Measurements from ENCODE around the gene PHF2. TPM values are rescaled to one million over a fixed set of nuclear protein-coding genes. Genes with fewer than 3 reads are reported as not detected.
A peak's percentile ranks its signal among the peaks of the same experiment; 100 is the strongest.

PHF2 gene
- total RNA-seq, 1 donor from 2014 or later: 28.7 TPM

- intact Hi-C loops (cut with DNase I): loop anchor here (1.0 kb wide), 1 partner anchor 12 kb away; no protein-coding TSS in a partner anchor
- DNase-seq (ENCODE audit: missing footprints) (no peak), ATAC-seq (no peak)
Measured at GRCh38 chr9:93595461-93595860, 19.1 kb downstream of the PHF2 start.

- intact Hi-C loops (cut with DNase I): loop anchor here (1.0 kb wide), 1 partner anchor 11 kb away; no protein-coding TSS in a partner anchor
- DNase-seq (ENCODE audit: missing footprints) (no peak), ATAC-seq (no peak)
Measured at GRCh38 chr9:93595861-93596365, 19.5 kb downstream of the PHF2 start.

GRCh38 chr9:93596399-93596798 is 20.0 kb downstream of the PHF2 start:
- no peak for ATAC-seq
- DNase-seq (ENCODE audit: missing footprints): no peak
- intact Hi-C loops (cut with DNase I): no loop called here

DNA sequence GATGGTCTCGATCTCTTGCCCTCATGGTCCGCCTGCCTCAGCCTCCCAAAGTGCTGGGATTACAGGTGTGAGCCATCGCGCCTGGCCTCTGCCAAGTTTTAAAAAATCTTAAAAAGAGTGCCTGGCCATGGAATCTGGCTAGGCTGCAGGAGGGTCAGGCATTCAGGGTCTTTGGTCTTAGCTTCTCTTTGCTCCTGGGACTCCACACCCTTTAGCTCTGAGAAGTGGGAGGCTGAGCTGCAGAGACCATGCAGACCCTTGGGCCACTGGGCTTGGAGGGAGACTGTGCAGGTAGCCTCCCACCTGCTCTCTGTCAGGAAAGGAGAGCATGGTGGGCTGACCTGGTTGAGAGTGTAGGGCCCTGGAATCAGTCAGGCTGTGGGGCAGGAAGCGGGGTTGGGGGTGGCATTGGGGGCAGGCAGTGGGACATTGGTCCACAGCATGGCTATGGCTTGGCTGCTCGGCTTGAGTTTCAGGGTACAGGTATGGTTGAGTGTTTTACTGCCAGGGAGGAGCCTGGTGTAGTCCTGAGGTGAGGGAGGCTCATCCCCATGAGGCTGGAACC is 20.8 kb downstream of the PHF2 start:
- intact Hi-C loops (cut with DNase I): no loop called here

DNA sequence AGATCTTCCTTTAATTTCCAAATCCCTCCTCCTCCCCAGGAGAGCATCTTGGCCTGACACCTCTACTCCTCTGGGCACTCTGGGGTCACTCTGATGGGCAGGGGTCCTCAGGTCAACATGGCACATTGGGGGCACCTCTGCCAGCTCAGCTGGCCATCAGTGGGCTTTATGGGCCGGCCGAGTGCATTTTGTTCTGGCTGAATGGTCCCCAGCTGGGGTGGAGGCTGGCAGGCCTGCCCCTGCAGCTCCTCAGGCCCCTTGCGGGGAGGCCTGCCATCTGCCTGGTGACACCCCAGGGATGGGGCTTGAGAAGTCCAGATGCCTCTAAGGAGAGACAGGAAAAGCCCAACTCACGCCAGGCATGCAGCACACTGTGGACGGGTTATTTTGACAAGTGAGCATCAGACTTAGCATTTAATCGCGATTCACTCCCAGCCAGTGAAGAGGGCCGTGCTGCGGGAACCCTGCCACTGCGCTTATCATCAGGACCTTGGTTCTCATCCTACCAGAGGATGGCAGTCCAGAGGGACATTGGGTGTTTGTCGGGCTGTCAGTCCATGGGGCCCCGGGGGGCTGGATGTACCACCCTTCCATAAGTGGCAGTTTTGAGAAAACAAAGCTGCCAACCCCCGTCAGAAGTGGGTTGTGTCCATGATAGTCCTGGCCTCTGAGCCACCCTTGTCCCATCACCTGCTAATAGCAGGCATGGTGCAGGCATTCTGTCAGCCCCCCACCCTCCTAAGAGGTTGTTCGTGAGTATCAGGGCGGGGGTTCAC is 21.7 kb downstream of the PHF2 start:
- no peak for ATAC-seq
- no peak for DNase-seq (ENCODE audit: missing footprints)
- intact Hi-C loops (cut with DNase I): no loop called here

More for the DNA sequence above, 20.8 kb downstream of the PHF2 start:
- DNase-seq (ENCODE audit: missing footprints) (no peak), ATAC-seq (no peak)

DNA sequence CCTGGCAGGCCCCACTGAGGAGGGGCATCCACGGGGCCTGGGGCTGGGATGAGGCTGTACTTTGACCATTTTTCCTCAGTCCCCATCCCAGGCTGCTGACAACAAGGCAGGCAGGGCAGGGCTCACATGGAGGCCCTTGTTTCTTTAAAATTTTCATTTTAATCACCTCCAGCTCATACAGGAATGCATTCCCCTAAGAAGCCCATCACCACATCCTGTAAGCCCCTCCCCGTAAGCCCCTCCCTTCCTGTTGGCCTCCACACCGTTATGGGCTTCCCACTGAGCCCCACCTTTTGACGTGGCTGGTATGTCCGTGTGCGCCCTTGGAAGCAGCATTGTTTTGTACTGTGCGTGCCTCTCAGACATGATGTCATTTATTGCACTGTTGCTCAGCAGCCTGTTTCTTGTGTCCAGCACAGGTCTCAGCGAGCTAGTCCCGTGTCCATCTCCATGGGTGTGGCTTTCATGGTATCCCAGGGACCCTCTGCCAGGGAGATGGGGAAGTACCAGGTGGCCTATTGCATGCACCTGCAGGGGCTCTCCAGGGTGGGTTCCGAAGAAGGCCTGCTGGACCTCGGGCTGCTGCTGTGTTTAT is 22.4 kb downstream of the PHF2 start:
- no peak for ATAC-seq
- intact Hi-C loops (cut with DNase I): no loop called here
- DNase-seq (ENCODE audit: missing footprints): no peak

- DNase-seq (ENCODE audit: missing footprints) (no peak), ATAC-seq (no peak)
- intact Hi-C loops (cut with DNase I): no loop called here
Measured at GRCh38 chr9:93599571-93600403, 23.4 kb downstream of the PHF2 start.

DNA sequence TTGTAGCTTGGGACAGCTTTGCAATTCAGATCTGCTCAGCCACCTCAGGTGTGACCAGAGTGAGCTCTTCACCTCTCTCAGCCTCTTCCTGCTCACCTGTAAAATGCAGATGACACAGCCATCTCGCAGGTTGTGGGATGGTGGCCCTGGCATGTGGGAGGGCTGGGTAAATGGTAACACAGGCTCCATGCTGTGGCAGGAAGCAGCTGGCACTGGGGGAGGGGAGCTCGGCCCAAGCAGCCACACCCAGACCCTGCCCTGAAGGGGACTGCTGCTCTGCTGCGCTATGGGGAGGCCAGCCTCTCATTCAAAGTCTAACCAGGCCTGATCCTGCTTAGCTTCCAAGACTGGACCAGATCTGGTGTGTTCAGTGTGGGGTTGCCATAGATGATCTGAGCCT is 24.1 kb downstream of the PHF2 start:
- DNase-seq (ENCODE audit: missing footprints) (no peak), ATAC-seq (no peak)
- intact Hi-C loops (cut with DNase I): no loop called here

- ATAC-seq (no peak), DNase-seq (ENCODE audit: missing footprints) (no peak)
- intact Hi-C loops (cut with DNase I): no loop called here
Measured at GRCh38 chr9:93601063-93601462, 24.7 kb downstream of the PHF2 start.

DNA sequence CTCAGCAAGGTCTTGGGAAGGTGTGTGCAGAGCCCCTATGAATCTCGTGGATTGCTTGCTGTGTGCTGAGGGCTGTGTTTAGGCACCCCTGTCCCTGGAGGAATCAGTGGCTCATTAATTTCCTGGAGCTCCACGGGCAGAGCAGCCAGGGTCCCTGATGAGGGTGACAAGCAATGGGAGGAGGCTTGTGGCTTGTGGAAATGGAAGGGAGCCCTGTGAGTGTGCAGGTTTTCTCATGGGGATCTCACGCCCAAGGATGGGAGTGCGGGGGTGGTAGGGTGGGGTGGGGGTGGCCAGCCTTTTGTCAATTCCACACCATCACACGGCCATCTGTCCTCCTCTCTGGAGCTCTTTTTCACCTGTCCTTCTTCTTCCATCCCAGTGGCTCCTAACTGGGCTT is 25.3 kb downstream of the PHF2 start:
- ATAC-seq: no peak
- no peak for DNase-seq (ENCODE audit: missing footprints)
- intact Hi-C loops (cut with DNase I): no loop called here

- ATAC-seq: no peak
- no peak for DNase-seq (ENCODE audit: missing footprints)
- intact Hi-C loops (cut with DNase I): no loop called here
Measured at GRCh38 chr9:93603011-93603410, 26.6 kb downstream of the PHF2 start.

DNA sequence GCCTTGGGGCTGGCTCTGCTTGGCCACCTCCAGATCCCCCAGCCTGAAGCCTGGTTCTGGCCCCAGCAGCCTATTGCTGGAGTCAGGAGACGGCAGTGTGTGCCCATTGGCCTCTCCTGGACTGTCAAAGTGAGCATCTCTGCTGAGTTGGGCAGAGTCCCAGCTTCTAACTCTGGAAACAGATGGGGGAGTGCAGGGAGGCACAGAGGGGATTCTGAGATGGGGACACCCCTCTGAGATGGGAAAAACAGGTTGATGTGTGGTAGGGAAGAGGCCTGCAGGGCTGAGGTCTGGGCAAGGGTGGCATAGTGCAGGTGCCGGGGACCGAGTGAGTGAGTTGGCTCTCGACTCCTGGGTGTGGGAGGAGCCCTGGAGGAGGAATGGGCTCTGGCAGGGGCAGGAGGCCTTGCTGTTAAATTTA is 27.5 kb downstream of the PHF2 start:
- peak; percentile 68 for ATAC-seq
- intact Hi-C loops (cut with DNase I): no loop called here
- DNase-seq (ENCODE audit: missing footprints): no peak

DNA sequence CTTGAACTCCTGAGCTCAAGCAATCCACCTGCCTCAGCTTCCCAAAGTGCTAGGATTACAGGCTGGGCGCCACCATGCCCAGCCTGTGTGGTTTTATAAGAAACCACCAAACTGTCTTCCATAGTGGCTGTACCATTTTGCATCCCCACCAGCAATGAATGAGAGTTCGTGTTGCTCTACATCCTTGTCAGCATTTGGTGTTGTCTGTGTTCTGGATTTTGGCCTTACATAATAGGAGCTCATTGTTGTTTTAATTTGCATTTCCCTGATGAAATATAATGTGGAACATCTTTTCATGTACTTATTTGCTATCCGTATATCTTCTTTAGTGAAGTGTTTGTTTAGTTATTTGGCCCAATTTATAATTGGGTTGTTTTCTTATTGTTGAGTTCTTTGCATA is 29.8 kb downstream of the PHF2 start:
- intact Hi-C loops (cut with DNase I): no loop called here
- DNase-seq (ENCODE audit: missing footprints) (no peak), ATAC-seq (no peak)

DNA sequence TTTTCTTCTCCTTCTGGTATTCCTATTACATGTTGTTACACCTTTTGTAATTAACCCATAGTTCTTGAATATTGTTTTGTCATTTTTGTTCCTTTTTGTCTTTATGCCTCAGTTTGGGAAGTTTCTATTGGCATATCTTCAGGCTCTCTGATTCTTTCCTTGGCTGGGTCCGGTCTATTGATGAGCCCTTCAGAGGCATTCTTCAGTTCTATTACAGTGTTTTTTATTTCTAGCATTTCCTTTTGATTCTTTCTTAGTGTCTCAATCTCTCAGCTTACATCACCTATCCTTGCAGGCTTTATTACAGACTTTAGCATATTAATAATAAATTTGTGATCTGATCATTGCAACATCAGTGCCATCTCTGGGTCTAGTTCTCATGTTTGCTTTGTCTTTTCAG is 33.8 kb downstream of the PHF2 start:
- ATAC-seq (no peak), DNase-seq (ENCODE audit: missing footprints) (no peak)
- intact Hi-C loops (cut with DNase I): no loop called here

- DNase-seq (ENCODE audit: missing footprints) (no peak), ATAC-seq (no peak)
- intact Hi-C loops (cut with DNase I): no loop called here
Measured at GRCh38 chr9:93612052-93612795, 35.8 kb downstream of the PHF2 start.

DNA sequence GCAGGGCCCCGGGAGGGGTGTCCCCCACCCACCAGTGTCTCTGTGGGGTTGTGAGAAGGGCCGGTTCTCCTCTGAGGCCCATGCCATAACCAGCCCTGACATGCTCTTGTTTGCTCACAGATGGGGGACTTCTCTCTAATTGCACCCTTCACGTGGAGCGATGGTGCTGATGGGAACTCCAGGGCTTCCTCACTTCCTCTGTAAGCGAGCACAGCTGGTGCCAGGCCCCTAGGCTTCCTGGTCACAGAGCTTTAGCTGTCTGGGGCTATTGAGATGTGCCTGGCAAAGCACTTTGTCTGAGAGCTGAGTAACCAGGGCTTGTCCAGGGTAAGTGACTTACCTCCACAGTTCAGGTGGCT is 36.4 kb downstream of the PHF2 start:
- intact Hi-C loops (cut with DNase I): no loop called here
- no peak for ATAC-seq
- DNase-seq (ENCODE audit: missing footprints): no peak

- DNase-seq (ENCODE audit: missing footprints): no peak
- intact Hi-C loops (cut with DNase I): no loop called here
- ATAC-seq: no peak
Measured at GRCh38 chr9:93613174-93613573, 36.8 kb downstream of the PHF2 start.

- ATAC-seq: no peak
- intact Hi-C loops (cut with DNase I): no loop called here
- no peak for DNase-seq (ENCODE audit: missing footprints)
Measured at GRCh38 chr9:93613791-93614190, 37.4 kb downstream of the PHF2 start.

All from Right ventricle myocardium inferior (tissue), 1 donor.